ENCODE data around the gene DMRT3.

Gene DMRT3

DNA sequence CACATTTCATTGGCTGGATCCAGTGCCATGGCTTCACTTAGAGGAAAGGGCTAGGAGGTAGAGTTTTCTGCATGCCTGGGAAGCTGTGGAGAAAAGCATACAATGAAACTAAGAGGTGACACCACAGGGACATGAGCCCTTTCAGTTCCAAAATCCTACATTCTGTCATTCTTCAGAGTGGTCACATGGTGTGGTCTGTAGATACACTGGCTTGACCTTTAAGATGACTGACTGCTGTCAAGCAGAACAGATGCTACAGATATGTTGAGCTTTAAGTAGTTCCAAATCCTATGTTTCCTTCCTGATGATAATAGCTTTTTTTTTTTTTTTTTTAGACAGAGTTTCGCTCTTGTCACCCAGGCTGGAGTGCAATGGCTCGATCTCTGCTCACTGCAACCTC lies 26.2 kb downstream of the DMRT3 start:
- DNase-seq (ENCODE audit: low spot score), result no peak

GRCh38 chr9:1005043-1005667 lies 28.7 kb downstream of the DMRT3 start:
- no peak for DNase-seq (ENCODE audit: low spot score)

- no peak for DNase-seq (ENCODE audit: low spot score)
Measured at GRCh38 chr9:1007312-1007711, 30.9 kb downstream of the DMRT3 start.

- DNase-seq (ENCODE audit: low spot score), result no peak
Measured at GRCh38 chr9:1008216-1008615, 31.8 kb downstream of the DMRT3 start.

- peak; percentile 45 for DNase-seq (ENCODE audit: low spot score)
Measured at GRCh38 chr9:1009101-1009707, 32.7 kb downstream of the DMRT3 start.

DNA sequence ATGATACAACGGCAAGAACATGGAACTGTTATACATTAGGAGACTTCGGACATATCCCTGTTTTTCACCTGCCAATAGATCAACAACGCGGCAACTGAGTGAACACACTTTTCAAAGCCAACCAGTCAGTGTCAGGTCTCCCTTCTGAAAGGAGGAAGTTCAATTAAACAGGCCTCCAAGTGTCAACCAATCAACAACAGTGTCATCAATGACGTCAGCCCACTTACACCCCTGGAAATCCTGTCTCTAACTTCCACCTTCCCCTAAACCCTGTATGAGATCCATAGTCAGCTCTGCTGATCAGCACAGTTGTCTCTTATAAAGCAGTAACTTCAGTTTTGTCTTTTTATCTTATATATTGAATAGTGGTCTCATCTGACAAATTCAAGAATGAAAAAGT lies 36.6 kb downstream of the DMRT3 start:
- DNase-seq (ENCODE audit: low spot score), result no peak

GRCh38 chr9:1014225-1014624 lies 37.8 kb downstream of the DMRT3 start:
- DNase-seq (ENCODE audit: low spot score), result no peak

- DNase-seq (ENCODE audit: low spot score), result no peak
Measured at GRCh38 chr9:1014640-1015039, 38.2 kb downstream of the DMRT3 start.

DNA sequence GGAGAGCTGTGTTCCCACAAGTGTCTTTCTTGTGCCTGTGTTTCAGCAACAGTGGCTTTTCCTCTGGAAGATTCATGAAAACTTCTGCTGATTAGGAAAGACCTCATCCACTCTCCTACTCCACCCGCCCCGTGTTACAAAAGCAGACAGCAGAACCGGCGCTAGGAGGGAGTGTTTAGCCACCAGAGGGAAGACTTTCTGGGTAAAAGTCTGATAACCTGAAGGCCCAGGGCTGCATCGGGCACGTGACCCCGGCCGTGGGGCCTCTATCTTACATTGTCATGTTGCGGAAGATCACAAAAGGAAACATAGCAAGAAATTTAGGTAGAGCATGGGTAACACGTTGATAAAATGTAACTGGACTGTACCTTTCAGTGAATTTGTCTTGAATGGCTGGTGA lies 41.7 kb downstream of the DMRT3 start:
- peak; percentile 28 for DNase-seq (ENCODE audit: low spot score)

DNA sequence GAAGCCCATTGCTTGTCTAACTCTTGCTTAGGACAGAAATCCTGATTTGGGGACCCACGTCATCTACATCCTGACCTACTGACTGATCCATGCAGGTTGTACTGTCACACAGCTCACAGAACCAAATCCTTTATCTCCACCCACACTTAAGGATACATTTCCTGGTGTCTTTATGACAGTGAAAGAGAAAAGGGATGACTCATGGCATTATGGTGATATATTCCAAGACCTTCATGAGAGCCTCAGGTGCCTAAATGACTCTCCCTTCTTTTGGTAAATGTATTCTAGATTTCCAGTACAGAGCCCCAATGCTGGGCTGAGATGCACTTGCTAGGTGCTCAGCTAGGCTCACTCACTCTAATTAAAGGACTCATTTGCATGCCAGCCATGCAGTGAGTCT lies 47.7 kb downstream of the DMRT3 start:
- DNase-seq (ENCODE audit: low spot score), result no peak

GRCh38 chr9:1025131-1025530 lies 48.7 kb downstream of the DMRT3 start:
- no peak for DNase-seq (ENCODE audit: low spot score)

- DNase-seq (ENCODE audit: low spot score), result no peak
Measured at GRCh38 chr9:1026219-1026618, 49.8 kb downstream of the DMRT3 start.

DNA sequence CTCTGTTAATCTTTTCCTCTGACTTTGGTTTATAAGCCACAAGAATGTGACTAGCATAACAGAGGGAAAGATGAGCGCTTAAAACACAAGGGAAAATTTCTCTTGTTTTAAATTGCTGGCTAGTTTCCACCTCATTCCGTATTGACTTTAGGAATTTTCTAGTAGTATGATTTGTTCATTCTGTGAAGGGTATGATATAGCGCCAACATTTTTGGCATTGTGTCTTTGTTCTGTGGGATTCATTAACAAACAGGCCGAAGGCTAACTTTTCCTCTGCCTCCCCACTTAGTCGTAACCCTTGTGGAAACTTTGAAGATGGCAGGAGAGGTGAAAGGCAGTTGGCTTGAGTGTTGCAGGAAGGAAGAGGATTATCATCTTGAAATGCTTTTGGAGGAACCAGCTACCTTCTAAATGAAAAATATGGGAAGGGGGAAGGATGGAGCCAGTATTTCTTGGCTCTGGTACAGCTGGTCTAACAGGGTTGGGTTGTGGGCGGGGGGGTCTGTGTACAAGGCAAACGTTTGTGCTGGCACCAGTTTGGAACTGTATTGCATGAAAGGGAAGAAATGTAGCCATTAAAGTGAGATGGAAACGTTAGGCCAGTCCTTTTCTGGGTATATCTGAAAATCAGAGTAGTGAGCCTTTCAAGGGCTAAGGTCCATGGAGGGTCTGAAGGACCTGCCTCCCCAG lies 52.2 kb downstream of the DMRT3 start:
- DNase-seq (ENCODE audit: low spot score), result no peak

DNA sequence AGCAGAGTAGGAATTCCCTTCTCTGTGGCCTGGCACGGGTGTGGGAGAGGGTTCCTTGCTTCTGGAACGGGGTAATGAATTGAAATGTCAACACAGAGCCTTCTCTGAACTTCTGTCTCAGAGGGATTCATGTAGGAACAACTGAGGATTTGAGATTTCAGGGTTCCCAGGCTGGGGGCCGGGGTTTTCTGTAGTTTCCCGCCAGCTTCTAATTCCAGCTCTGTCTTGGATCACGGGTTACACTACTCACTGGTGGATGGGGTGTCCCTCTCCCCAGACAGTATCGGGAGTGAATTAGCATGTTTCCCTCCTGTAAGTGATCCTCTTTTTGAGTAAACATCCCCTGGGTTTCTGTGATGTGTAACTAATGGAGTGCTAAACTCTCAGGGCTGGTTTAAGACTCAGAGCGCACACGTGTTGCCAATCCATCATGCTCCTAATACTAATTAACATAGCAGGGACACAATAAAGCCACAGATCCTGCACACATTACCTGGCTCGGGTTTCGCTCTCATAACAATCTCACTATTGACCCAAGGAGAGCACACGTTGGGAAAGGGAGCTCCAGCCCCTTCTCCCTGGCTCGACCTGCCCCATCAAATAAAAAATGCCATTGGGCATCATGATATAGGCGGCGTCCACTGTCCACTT lies 55.6 kb downstream of the DMRT3 start:
- no peak for DNase-seq (ENCODE audit: low spot score)

GRCh38 chr9:1034271-1034670 lies 57.8 kb downstream of the DMRT3 start:
- DNase-seq (ENCODE audit: low spot score), result no peak

- no peak for DNase-seq (ENCODE audit: low spot score)
Measured at GRCh38 chr9:1039589-1039988, 63.1 kb downstream of the DMRT3 start.
